Stimulated activated CD8-positive, alpha-beta memory T cell treated with anti-CD3 and anti-CD28 coated beads, Interleukin-15, amount 100 ng/mL, for 1 hour (primary cell): ENCODE measurements around the gene PEAK3.

ENCODE experiments used
- DNase-seq: peaks from one replicate; pipeline ENCODE4 v3.0.0-alpha.2; 2020; ENCODE audit warnings: low read depth

The PEAK3 gene

DNA sequence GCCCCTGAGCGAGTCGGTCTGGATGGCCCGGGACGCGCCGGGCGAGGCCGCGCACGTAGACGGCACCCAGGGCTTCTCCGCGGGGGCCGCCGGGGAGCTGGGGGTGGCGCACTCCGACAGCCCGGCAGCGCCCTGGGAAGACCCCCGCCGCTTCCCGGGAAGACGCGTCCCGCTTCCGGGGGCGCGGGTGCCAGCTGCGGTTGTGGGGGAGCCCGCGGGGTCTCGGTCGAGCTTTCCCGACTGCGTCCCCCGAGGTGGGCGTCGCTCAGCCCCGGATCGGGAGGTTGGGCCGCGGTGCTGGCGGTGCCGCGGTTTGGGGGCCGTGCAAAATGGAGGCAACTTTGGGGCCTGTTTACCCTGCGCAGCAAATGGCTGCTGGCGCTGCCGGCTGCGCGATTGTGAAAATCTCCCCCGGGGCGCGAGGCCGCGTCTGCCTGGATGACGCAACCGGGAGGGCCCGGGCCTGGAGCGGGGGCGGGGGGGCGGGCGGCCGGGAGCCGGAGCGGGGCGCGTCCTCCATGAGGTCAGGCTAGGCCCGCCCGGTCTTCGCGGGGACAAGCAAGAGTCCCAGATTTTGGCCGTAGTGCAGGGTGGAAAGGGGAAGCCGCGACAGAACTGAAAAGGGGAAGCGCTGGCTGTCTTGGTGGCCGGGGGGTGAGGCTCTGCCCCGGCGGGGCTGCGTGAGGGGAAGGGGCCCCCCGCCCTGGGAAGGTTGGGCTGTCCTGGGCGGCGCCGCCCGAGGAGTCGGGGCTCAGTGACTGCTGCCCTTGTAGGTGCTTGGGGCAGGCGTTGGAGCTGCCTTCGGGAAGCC, 11.3 kb downstream of the PEAK3 start:
- no peak for DNase-seq

- DNase-seq, result no peak
Measured at GRCh38 chr19:2270157-2270422, 11.9 kb downstream of the PEAK3 start.

- peak; percentile 98 for DNase-seq
Measured at GRCh38 chr19:2269244-2270156, 12.5 kb downstream of the PEAK3 start.

DNA sequence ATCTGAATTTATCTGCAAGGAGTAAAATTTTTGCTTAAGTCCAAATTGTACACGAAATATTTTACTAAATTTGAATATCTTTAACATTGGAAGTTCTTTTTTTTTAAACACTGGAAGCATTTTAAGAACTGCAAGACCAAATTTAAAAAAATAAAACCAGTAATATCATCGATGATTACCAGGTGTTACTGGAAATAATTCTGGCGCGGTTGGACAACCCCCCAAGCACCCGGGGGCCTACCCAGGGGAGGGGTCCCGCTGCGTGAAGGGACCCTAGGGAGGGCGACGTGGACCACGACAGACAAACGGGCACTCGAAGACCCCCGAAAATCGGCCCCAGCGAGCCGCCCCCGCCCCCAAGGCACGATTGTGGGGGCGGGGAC, 13.1 kb downstream of the PEAK3 start:
- no peak for DNase-seq

DNA sequence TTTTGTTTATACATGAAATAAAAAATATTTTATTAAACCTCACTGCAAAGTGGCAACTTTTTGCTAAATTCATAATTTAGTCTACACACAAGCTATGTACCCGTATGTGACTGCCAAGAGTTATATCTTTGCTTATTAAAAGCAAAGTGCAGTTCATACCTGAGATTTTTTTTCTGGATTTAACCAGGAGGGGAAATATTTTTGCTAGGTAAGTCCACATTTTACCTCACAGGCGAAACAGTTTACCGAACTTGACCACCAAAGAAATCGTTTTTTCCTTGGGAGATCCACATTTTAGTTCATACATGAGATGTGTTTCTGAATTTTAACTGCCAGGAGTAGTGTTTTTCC, 13.5 kb downstream of the PEAK3 start:
- DNase-seq, result no peak

DNA sequence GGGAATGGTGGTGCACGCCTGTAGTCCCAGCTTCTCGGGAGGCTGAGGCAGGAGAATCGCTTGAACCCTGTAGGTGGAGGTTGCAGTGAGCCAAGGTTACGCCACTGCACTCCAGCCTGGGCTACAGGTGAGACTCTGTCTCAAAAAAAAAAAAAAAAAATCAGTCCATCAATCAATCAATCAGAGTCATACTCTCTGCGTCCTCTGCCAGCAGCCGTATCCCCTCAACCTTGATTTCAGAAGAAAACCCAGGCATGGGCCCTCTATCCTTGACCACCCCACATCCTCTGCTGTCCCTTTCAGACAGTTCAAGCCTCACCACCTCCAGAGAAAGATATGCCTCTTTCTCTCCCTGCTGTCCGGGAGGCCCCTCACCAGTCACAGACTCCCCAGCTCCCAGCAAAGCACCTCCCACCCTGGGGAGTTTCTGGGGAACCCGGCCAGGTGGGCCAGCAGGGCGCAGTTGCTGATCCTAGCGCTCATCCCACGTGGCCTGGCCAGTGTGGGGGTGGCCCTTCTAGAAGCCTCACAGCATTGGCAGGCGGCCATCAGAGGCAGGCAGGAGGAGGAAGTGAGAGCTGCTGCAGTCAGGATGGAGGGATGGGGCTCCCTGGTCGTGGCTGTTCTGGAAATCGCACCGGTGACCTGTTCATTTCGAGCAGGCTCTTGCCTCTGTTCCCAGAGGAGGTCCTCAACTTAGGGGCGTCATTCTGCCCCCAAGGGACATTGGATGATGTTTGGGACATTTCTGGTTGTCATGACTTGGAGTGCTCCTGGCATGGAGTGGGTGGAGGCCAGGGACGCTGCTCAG, 15.6 kb downstream of the PEAK3 start:
- DNase-seq, result no peak

GRCh38 chr19:2261438-2262172, 20.4 kb downstream of the PEAK3 start:
- no peak for DNase-seq

DNA sequence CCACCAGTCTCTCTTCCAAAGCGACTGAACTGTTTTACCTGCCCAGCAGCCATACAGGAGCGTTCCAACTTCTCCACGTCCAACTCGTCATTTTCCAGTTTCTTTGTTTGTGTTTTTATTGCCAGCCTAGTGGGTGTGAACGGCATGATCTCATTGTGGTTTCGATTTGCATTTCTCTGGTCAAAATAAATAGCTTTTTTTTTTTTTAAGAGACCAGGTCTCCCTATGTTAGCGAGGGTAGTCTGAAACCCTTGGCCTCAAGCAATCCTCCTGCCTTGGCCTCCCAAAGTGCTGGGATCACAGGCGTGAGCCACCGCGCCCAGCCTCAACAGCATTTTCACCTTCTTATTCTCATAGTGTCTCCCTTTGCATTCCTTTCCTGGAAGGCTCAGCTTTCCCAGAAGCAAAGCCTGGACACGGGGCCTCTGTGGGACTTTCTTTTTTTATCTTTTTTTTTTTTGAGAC, 21.6 kb downstream of the PEAK3 start:
- no peak for DNase-seq

DNA sequence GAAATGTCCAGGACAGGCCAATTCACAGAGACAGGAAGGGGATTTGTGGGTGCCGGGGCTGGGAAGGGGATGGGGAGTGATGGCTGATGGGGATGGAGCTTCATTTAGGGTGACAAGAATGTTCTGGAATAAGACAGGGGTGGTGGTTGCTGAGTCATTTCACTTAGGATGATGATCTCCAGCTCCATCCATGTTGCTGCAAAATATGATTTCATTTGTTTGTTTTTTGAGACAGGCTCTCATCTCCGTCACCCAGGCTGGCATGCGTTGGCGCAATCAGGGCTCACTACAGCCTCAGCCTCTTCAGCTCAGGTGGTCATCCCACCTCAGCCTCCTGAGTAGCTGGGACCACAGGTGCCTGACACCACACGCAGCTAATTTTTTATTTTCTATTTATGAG, 22.6 kb downstream of the PEAK3 start:
- DNase-seq, result no peak

- DNase-seq, result no peak
Measured at GRCh38 chr19:2255982-2256685, 25.8 kb downstream of the PEAK3 start, which contains the start of gene JSRP1. Gene JSRP1, minus strand, starts transcription at chr19:2256417. Its CDS starts 1,103 bp downstream, at chr19:2255314.

DNA sequence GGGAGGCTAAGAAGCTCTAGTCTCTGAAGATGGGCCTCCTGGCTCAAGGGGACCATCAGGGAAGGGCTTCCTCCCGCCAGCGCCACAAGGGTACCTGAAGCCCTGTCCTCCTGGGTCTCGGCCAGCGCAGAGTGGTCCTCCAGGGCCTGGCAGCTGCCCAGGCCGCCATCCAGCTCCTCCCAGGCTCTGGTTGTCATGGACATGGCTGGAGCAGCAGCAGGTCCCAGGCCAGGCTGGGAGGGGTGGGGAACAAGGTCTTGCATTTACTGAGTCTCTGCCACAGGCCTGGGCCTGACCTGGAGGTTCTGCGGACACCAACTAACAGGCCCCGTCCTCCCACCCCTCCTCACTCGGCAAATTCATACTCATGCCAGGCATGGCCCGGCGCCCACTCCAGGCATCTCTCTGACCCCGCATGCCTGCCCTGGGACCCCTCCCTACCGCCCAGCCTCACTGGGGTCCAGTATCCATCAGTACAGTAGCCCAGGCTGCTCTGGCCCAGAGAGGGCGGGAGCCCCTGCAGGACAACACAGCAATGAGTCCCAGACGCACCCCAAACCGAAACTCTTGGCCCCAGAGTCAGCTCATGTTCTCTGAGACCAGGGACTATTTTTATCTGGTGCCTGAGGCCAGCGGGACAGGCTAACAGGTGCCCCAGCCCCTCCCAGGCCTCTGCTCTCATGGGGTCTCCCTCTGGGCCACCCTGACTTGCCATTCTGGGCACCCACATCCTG, 26.7 kb downstream of the PEAK3 start:
- DNase-seq, result no peak

GRCh38 chr19:2254064-2254872, 27.7 kb downstream of the PEAK3 start:
- DNase-seq, result no peak

DNA sequence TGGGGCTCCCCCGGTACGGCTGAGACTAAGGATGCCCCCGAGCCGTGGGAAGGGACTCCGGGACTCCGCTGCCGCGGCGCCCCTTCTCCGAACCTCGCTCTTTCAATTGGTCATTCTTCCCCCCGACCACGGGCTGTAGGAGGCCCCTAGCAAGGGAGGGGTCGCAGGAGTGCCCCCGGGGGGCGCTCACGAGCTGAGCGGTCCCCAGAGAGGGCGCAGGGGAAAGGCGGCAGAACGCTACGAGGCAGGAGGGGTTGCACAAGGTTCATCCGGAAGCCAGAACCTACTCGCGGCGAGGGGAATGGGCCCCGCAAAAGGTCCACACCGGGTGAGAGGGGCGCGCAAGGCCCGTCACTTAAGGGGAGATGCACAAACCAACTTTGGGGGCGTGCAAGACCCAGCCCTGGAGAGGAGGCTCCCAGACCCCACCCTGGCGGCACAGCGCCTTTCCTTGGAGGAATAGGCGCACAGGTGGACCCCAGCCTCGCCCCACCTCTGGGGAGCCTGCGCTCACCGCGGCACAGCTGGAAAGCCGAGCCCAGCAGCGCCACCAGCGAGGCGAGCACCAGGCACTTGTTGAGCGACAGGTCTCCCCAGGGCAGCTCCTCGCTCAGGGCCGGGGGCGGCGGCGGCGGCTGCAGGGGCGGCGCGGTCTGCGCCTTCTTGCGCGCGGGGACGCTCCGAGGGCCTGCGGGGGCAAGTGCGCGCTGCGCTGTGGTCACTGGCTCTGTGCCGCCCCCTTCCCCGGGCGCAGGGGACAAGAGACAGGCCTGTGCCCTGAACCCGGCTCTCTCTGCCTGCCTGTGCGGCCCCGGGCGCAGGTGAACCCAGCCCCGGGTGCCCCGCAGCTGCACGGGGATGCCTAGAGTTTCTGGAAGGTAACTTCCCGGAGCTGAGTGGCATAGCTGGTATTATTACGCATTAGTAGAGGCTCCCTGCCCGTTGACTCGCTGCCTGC, 28.6 kb downstream of the PEAK3 start:
- no peak for DNase-seq

DNA sequence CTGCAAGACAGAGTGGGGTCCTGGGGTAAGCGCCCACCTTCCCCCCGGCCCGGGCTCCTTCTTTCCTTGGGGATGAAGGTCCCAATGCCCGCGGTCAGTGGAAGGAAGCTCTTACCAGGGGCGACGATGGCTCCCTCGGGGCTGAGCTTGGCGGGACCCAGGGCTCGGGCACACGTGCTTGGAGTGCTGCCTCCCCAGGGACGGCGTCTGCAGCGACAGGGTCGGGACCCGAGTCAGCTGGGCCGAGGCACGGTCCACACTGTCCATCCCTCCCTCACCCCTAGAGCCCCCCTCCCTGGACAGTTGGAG, 29.2 kb downstream of the PEAK3 start:
- no peak for DNase-seq

DNA sequence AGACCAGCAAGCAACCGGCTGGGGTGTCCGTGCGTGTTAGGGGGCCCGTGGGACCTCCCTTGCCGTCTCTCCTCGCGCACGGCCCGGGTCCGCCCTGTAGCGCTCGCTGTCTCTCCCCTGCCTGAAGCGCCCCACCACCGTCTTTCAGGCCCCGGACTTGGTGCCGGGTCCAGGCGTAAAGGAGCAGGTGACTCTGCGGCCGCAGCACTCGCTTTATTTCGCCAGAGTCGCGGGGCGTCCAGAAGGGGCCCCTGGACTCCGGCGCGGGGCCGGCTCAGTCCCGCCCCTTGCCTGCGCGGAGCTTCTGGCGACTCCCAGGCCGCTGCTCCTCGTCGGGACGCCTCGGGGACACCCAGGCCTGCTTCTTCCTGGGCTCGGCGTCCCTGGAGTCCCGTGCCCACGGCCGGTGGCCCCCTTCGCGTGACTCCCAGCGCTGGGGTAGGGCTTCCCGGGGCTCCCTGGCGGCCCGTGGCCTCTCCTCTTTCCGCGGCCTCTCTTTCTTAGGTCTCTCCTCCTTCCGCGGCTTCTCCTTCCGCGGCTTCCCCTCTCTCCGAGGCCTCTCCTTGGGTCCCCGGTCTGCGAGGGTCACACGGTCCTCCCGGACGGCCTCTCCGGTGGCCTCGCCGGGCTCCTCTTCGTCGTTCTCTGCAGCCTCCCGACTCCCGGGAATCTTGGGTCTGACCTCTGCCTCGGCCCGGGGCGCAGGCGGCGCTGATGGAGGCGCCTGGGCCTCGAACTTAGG, 29.7 kb downstream of the PEAK3 start:
- DNase-seq, result no peak

DNA sequence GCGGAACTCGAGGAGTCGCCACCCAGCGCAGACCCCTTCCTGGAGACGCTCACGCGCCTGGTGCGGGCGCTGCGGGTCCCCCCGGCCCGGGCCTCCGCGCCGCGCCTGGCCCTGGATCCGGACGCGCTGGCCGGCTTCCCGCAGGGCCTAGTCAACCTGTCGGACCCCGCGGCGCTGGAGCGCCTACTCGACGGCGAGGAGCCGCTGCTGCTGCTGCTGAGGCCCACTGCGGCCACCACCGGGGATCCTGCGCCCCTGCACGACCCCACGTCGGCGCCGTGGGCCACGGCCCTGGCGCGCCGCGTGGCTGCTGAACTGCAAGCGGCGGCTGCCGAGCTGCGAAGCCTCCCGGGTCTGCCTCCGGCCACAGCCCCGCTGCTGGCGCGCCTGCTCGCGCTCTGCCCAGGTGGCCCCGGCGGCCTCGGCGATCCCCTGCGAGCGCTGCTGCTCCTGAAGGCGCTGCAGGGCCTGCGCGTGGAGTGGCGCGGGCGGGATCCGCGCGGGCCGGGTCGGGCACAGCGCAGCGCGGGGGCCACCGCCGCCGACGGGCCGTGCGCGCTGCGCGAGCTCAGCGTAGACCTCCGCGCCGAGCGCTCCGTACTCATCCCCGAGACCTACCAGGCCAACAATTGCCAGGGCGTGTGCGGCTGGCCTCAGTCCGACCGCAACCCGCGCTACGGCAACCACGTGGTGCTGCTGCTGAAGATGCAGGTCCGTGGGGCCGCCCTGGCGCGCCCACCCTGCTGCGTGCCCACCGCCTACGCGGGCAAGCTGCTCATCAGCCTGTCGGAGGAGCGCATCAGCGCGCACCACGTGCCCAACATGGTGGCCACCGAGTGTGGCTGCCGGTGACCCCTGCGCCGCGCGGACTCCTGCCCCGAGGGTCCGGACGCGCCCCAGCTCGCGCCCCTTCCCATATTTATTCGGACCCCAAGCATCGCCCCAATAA, 30.6 kb downstream of the PEAK3 start:
- DNase-seq, result no peak

GRCh38 chr19:2250766-2251105, 31.2 kb downstream of the PEAK3 start:
- DNase-seq, result no peak
